NCI-H446 (cell line): ENCODE measurements around the gene ZNF157.

ENCODE experiments used
- DNase-seq, 2 experiments: peaks; one replicate each; lab custom pipeline; 2025; lab: John Stamatoyannopoulos, UW

The ZNF157 gene

GRCh38 chrX:47446971-47447370 is 76.6 kb downstream of the ZNF157 start:
- DNase-seq, result no peak

GRCh38 chrX:47447607-47448006 is 77.2 kb downstream of the ZNF157 start:
- DNase-seq, result no peak

DNA sequence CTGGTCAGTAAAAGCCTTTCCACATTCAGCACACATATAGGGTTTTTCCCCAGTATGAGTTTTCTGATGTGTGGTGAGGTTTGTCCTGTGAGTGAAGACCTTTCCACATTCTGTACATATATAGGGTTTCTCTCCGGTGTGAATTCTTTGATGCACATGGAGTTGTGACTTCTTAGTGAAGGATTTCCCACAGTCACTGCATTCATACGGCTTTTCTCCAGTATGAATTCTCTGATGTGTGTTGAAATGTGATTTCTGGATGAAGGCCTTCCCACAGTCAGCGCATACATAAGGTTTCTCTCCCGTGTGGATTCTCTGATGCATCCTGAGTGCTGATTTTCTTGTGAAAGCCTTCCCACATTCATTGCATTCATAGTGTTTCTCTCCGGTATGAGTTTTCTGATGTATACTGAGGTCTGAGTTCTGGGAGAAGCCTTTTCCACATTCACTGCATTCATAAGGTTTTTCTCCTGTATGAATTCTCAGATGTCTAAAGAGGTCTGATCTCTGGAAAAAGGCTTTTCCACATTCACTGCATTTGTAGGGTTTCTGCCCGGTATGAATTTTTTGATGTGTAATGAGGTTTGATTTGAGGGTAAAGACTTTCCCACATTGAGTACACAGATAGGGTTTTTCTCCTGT is 77.9 kb downstream of the ZNF157 start:
- no peak for DNase-seq

GRCh38 chrX:47452112-47452511 is 81.7 kb downstream of the ZNF157 start:
- no peak for DNase-seq

GRCh38 chrX:47456080-47456479 is 85.7 kb downstream of the ZNF157 start:
- no peak for DNase-seq

- DNase-seq, result no peak
Measured at GRCh38 chrX:47458528-47458927, 88.2 kb downstream of the ZNF157 start.

DNA sequence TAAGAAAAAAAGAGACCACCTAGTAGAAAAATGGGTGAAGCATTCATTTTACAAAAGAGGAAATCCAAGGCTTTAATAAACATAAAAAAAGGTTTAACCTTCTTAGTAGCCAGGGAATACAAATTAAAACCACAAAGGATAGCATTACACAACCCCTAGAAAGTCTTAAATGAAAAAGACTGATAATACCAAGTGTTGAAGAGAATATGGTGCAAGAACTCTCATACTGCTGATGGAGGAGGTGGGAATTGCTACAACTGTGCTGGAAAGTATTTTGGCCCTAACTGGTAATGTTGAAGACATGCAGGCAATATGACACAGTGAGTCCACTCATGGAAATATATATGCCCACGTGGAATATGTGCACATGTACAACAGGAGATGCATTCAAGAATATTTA is 90.2 kb downstream of the ZNF157 start:
- no peak for DNase-seq
